ENCODE measurements around the gene SNAPC4. TPM values are rescaled to one million over a fixed set of nuclear protein-coding genes. Genes with fewer than 3 reads are reported as not detected.

SNAPC4 gene
- total RNA-seq, 1 experiment from 2014 or later: 7.5 TPM

DNA sequence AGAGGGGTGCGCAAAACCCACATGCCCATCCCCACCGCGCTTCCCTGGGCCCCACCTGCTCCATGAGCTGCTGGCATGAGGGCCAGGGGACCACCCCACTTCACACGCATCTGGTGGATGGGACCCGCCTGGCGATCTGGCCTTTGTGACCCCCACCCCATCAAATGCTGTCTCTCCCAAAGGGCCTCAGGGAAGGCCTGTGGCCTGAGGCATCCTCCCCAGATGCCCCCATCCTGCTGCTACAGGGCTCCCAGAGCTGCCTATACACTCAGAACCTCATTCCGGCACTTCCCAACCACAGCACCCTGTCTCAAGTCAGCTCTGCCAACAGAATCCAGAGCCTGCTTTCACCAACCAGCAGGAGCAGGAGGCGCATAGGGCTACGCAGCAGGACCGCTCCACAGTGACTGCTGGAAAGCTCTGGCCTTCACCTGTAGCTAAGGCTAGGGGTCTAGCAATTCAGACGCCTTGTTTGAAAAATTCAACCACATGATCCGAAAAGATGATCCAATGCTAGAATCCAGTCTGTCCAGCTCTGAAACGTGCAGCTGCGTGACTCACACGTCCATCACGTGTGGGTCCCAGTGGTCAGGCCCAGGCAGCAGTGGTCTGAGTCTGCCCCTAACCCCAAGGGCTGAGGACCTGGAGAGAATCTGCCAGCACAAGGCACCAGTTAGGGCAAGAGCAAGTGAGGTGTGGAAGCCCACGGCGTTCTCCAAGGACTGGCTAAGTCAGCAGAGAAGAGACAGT lies 1.4 kb upstream of the SNAPC4 start:
- no peaks in the 10 kb centered on the region for H3K9me3 ChIP-seq (ENCODE audit: low read length)
- no peak overlapping the region for H2AFZ ChIP-seq (ENCODE audit: low read length)
- no peak overlapping the region for H3K27ac ChIP-seq (ENCODE audit: low read length)
- no peak for ATAC-seq
- no peak overlapping the region for H3K9ac ChIP-seq (ENCODE audit: low read length)
- H3K27me3 ChIP-seq (ENCODE audit: low read length): no peaks in the 10 kb centered on the region
- H3K4me1 ChIP-seq (ENCODE audit: insufficient read depth, low read length): peaks cover 12% of the 10 kb centered on the region
- POLR2A ChIA-PET (ENCODE audit: unreplicated experiment): no interaction called here
- peaks cover 3% of the 10 kb centered on the region; the same call in 1 of the 2 replicates for H3K36me3 ChIP-seq (ENCODE audit: low read depth, low read length)
- no peak overlapping the region for H3K4me2 ChIP-seq (ENCODE audit: low read length)
- H3K9me2 ChIP-seq (replicated peaks; ENCODE audit: low read length): no peaks in the 10 kb centered on the region
- H4K20me1 ChIP-seq (ENCODE audit: low read length): no peaks in the 10 kb centered on the region
- no peak overlapping the region for H3K4me3 ChIP-seq (ENCODE audit: low read length)
- TF ChIP-seq EZH2 (IDR thresholded peaks at IDR 0.05; ENCODE audit: low read length, unreplicated experiment) (no peak), EZH2phosphoT487 (IDR thresholded peaks at IDR 0.05; ENCODE audit: borderline replicate concordance, low read length) (no peak)
- TF ChIP-seq, protein P1, sequence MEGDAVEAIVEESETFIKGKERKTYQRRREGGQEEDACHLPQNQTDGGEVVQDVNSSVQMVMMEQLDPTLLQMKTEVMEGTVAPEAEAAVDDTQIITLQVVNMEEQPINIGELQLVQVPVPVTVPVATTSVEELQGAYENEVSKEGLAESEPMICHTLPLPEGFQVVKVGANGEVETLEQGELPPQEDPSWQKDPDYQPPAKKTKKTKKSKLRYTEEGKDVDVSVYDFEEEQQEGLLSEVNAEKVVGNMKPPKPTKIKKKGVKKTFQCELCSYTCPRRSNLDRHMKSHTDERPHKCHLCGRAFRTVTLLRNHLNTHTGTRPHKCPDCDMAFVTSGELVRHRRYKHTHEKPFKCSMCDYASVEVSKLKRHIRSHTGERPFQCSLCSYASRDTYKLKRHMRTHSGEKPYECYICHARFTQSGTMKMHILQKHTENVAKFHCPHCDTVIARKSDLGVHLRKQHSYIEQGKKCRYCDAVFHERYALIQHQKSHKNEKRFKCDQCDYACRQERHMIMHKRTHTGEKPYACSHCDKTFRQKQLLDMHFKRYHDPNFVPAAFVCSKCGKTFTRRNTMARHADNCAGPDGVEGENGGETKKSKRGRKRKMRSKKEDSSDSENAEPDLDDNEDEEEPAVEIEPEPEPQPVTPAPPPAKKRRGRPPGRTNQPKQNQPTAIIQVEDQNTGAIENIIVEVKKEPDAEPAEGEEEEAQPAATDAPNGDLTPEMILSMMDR (conservative IDR thresholded peaks at IDR 0.05; ENCODE audit: low read depth, low read length): no peak
- H3K79me2 ChIP-seq (ENCODE audit: low read length): peaks cover 23% of the 10 kb centered on the region
- CTCF ChIA-PET: no interaction called here
- intact Hi-C loops (cut with micrococcal nuclease): loop anchor here (2.0 kb wide), 1 partner anchor 63 kb away; no protein-coding TSS in a partner anchor
- no peak for DNase-seq
- no peaks in the 10 kb centered on the region for H3F3A ChIP-seq (ENCODE audit: low read length, unreplicated experiment)
- BruUV-seq (replicated peaks): no TSS peak

DNA sequence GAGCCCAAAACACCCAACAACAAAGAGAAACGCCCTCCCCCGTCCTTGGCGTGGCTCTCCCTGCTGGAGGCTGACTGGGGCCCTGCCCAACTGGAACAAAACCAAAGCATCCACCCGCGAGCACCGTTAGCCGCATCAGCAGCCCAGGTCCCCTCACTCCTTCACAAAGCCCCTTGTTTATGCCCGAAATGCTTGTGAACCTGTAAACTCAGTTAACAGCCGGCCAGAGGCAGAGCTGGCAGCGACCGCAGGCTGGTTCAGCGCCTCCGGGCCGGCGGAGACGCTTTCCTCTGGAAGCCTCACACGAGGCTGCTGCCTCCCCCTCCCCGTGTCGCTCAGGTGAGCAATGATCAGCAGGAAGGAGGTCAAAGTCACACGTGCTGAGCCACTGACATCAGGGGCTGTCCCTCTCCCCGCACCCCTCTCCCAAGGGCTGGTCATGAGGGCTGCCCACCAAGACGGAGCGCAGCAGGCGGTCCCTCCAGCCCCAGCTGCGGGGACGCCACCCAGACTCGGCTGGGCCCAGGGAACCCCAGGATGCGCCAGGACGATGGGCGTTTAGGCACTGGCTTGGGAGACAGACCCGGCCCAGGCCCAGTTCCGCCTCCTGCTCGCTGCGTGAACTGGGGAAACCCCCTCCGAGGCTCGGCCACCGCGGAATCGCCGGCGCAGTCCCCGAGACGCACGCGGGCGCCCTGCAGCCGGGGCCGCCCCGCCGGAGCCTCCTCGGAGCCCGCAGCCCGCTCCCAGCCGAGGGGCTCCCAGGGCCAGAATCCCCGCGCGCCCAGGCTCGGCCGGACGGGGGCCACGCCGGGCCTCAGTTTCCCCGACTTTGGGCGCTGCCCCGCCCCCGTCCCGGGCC lies 563 bp downstream of the SNAPC4 start:
- no peaks in the 10 kb centered on the region for H3K9me2 ChIP-seq (replicated peaks; ENCODE audit: low read length)
- H3K4me2 ChIP-seq (ENCODE audit: low read length): peak overlapping the region; percentile 94
- no peaks in the 10 kb centered on the region for H3K9me3 ChIP-seq (ENCODE audit: low read length)
- no peaks in the 10 kb centered on the region for H3F3A ChIP-seq (ENCODE audit: low read length, unreplicated experiment)
- ChIA-PET POLR2A (ENCODE audit: unreplicated experiment) (no interaction called here), CTCF (interaction anchor here (1.4 kb wide), 1 partner anchor 54 kb away, joined by 3 read pairs; no protein-coding TSS in a partner anchor)
- no peaks in the 10 kb centered on the region for H3K27me3 ChIP-seq (ENCODE audit: low read length)
- H3K36me3 ChIP-seq (ENCODE audit: low read depth, low read length): peaks cover 3% of the 10 kb centered on the region; the same call in 1 of the 2 replicates
- H3K27ac ChIP-seq (ENCODE audit: low read length): no peak overlapping the region; the same call in 1 of the 2 replicates
- H3K4me1 ChIP-seq (ENCODE audit: insufficient read depth, low read length): peaks cover 12% of the 10 kb centered on the region
- BruUV-seq (replicated peaks): no TSS peak
- TF ChIP-seq, protein P1 (conservative IDR thresholded peaks at IDR 0.05; ENCODE audit: low read depth, low read length): no peak
- TF ChIP-seq EZH2 (IDR thresholded peaks at IDR 0.05; ENCODE audit: low read length, unreplicated experiment): no peak
- TF ChIP-seq EZH2phosphoT487 (IDR thresholded peaks at IDR 0.05; ENCODE audit: borderline replicate concordance, low read length): no peak
- peak; percentile 22 for DNase-seq
- peak; percentile 21 for ATAC-seq
- peaks cover 23% of the 10 kb centered on the region for H3K79me2 ChIP-seq (ENCODE audit: low read length)
- no peaks in the 10 kb centered on the region for H4K20me1 ChIP-seq (ENCODE audit: low read length)
- H3K9ac ChIP-seq (ENCODE audit: low read length): peak overlapping the region; percentile 82
- H3K4me3 ChIP-seq (ENCODE audit: low read length): peak overlapping the region; percentile 91
- intact Hi-C loops (cut with micrococcal nuclease): loop anchor here (2.0 kb wide), 1 partner anchor 61 kb away; no protein-coding TSS in a partner anchor
- 0 out of 2 replicates have a peak overlapping the region, but pooled peaks have one; percentile 30 for H2AFZ ChIP-seq (ENCODE audit: low read length)
